ENCODE results near the gene EBP.
"Not testable (repeated sequence)": the region's sequence is repeated elsewhere in the genome, so short reads cannot be mapped to it uniquely, and the experiment has no call there.

The EBP gene

DNA sequence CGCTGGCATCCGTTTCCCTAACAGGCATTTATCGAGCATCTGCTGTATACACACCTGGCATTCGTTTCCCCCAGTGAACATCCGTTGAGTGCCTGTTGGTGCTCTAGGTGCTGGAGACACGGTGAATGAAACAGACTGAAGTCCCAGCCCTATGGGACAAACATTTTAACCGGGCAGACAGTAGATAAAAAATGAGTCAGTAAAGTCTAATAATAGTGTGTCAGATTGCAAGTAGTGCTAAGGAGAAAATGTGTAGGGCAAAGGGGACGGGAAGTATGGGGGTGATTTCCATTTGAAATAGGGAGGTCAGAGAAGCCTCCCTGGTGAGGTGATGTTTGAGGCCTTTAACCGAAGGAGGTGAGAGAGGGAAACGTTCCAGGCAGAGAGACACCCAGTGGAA, 5.3 kb upstream of the EBP start:
- no peak for TF ChIP-seq CTCF (IDR thresholded peaks at IDR 0.05; ENCODE audit: control insufficient read depth, insufficient read depth, low read depth, low read length, missing control alignments)
- no peak overlapping the region for H3K4me3 ChIP-seq (ENCODE audit: control insufficient read depth, low read depth, low read length)
- DNase-seq (ENCODE audit: low read depth): no peak

DNA sequence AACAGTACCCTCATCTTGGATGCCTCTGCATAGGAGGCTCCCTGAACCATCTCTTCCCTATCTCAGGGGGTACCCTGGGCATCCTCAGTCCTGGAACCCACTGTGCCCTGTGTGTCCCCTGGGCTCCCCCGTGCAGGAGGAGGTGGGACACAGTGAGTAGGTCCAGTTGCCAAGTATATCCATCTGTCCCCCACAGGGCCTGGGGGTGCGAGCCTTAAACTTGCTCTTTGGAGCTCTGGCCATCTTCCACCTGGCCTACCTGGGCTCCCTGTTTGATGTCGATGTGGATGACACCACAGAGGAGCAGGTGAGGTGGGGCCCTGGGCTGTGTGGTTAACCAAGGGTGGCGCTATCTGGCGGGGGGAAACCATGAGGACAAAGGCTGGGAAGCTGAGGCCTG, 4.6 kb upstream of the EBP start:
- H3K4me3 ChIP-seq (ENCODE audit: control insufficient read depth, low read depth, low read length): no peak overlapping the region
- TF ChIP-seq CTCF (IDR thresholded peaks at IDR 0.05; ENCODE audit: control insufficient read depth, insufficient read depth, low read depth, low read length, missing control alignments): no peak
- no peak for DNase-seq (ENCODE audit: low read depth)

DNA sequence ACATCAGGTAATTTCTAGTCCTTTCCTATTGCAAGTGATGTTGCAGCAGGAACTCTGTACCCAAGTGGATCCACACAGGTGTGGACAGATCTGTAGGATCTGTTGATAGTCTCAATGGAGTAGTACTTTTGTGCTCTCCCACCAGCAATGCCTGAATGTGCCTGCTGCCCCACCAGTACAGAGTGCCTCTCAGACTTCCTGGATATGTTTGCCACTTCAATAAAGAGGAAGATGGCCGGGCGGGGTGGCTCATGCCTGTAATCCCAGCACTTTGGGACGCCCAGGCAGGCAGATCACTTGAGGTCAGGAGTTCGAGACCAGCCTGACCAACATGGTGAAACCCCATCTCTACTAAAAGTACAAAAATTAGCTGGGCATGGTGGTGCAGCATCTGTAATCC, 2.1 kb upstream of the EBP start:
- not testable (repeated sequence) for H3K4me3 ChIP-seq (ENCODE audit: control insufficient read depth, low read depth, low read length); DNase-seq (ENCODE audit: low read depth)

DNA sequence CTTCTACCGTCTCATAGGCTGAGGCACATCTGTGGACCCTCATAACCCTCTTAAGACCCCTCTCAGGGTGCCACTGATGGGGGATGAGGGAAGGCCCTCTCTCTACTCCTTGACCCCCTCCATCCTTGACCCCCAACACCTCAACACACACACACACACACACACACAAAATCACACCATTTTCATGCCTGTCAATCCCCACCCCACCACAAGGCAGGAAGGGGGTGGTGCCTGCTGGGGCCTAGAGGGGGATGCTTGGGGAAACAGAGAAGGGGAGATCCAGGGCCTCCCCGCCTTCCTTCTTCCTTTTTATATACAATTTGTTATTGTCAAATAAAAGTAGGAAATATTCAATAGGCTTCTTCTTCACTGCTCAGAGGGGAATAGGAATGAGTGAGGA, 1.2 kb upstream of the EBP start:
- TF ChIP-seq CTCF (IDR thresholded peaks at IDR 0.05; ENCODE audit: control insufficient read depth, insufficient read depth, low read depth, low read length, missing control alignments): no peak
- DNase-seq (ENCODE audit: low read depth): no peak
- H3K4me3 ChIP-seq (ENCODE audit: control insufficient read depth, low read depth, low read length): no peak overlapping the region

DNA sequence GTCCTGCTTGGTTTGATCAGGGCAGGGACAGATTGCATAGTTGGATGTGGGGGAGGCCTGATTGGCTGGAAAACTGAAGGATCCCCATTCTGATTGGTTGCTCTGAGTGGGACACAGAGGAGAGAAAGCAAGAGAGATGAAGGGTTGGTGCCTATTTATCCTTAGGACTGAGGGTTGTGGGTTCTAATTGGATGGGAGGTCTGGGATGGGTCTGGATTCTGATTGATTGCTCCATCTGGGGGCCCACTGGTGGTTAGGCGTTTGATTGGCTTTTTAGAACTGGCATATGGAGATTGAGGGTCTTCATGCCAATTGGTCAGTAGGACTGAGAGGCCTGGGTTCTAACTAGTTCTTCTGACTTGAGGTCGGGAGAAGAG, 644 bp upstream of the EBP start:
- H3K4me3 ChIP-seq (ENCODE audit: control insufficient read depth, low read depth, low read length): peak overlapping the region; percentile 53
- DNase-seq (ENCODE audit: low read depth): no peak
- TF ChIP-seq CTCF (IDR thresholded peaks at IDR 0.05; ENCODE audit: control insufficient read depth, insufficient read depth, low read depth, low read length, missing control alignments): no peak

GRCh38 chrX:48522291-48522690, 683 bp downstream of the EBP start:
- no peak for TF ChIP-seq CTCF (IDR thresholded peaks at IDR 0.05; ENCODE audit: control insufficient read depth, insufficient read depth, low read depth, low read length, missing control alignments)
- no peak for DNase-seq (ENCODE audit: low read depth)
- H3K4me3 ChIP-seq (ENCODE audit: control insufficient read depth, low read depth, low read length): peak overlapping the region; percentile 53

GRCh38 chrX:48523682-48524081, 2.1 kb downstream of the EBP start:
- no peak for DNase-seq (ENCODE audit: low read depth)
- H3K4me3 ChIP-seq (ENCODE audit: control insufficient read depth, low read depth, low read length): no peak overlapping the region
- TF ChIP-seq CTCF (IDR thresholded peaks at IDR 0.05; ENCODE audit: control insufficient read depth, insufficient read depth, low read depth, low read length, missing control alignments): no peak

- H3K4me3 ChIP-seq (ENCODE audit: control insufficient read depth, low read depth, low read length): not testable (repeated sequence)
- peak; percentile 18 for DNase-seq (ENCODE audit: low read depth)
Observed at GRCh38 chrX:48525853-48526252, 4.2 kb downstream of the EBP start.

All from AG09309 (cell line).